Lower leg skin (tissue), 3 donors: Measurements from ENCODE around the gene MEPCE.

Source experiments
- CTCF ChIP-seq, 3 donors: fragments of 450-650 bp; IDR thresholded peaks; one replicate each; pipeline ENCODE4 v1.5.1; 2016; ENCODE audit warnings: antibody characterized with exemption in 3 of 3, mild to moderate bottlenecking in 3 of 3, moderate library complexity in 2 of 3
- POLR2A ChIP-seq, 2 donors: fragments of 450-650 bp; IDR thresholded peaks; one replicate each; pipeline ENCODE4 v1.6.1; 2016 to 2017; ENCODE audit warnings: antibody characterized with exemption in 2 of 2, mild to moderate bottlenecking in 1 of 2, moderate library complexity in 1 of 2

GRCh38 chr7:100467638-100468373 is 38.2 kb downstream of the MEPCE start:
- TF ChIP-seq CTCF (IDR thresholded peaks at IDR 0.05) (no peak), POLR2A (IDR thresholded peaks at IDR 0.05) (no peak)
